ENCODE measurements around the gene DNHD1. TPM values are rescaled to one million over a fixed set of nuclear protein-coding genes. Genes with fewer than 3 reads are reported as not detected.

The DNHD1 gene
- total RNA-seq, 1 donor from 2014 or later, result 1.0 TPM

DNA sequence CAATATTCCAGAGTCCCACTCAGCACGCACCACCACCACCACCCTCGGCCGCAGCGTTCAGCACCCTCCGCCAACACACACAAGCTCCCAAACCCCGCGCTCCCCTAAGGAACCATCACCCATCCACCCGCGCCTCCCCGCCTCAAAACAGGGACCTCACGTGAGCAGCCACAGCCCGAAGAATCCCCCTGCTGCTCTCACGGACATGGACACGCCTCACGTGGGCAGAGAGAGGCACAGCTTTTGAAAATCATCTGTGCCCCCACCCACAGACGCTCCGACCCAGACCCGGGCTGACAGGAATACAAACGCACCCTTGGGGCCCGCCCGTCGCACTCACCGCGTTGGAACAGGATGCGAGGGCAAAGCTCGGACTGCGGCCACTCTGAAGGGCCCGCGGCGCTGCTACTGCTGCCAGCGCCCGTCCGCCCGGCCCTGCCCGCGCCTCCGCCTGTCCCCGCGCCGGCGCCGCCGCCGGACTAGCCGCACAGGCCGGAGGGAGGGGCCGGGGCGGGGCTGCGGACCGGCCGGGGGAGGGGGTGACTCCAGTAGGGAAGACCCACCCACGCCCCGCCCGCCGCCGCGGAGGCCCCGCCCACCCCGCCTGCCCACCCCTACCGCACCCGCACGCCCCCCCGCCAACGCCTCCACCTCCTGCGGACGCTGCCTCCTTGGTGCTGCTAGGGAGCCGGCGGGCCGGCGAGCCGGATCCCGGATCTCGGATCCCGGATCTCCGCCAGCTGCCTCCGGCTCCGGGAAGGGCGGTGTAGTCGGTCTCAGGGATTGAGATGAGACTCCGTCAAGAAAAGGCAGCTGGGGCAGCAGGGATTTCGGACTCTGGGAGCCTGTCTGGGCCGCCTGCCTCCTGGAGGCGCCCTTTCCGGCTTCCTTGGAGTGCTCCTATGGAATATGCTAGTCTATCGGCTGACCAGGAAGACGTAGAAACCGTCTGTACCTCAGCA lies 23.3 kb upstream of the DNHD1 start, which contains the start of gene TRIM3:
TSS of gene TRIM3 (minus strand) at position 491 of the 962 bp plus-strand sequence. CDS start 8,246 bp downstream, outside the sequence.
- TF ChIP-seq, protein P1, sequence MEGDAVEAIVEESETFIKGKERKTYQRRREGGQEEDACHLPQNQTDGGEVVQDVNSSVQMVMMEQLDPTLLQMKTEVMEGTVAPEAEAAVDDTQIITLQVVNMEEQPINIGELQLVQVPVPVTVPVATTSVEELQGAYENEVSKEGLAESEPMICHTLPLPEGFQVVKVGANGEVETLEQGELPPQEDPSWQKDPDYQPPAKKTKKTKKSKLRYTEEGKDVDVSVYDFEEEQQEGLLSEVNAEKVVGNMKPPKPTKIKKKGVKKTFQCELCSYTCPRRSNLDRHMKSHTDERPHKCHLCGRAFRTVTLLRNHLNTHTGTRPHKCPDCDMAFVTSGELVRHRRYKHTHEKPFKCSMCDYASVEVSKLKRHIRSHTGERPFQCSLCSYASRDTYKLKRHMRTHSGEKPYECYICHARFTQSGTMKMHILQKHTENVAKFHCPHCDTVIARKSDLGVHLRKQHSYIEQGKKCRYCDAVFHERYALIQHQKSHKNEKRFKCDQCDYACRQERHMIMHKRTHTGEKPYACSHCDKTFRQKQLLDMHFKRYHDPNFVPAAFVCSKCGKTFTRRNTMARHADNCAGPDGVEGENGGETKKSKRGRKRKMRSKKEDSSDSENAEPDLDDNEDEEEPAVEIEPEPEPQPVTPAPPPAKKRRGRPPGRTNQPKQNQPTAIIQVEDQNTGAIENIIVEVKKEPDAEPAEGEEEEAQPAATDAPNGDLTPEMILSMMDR (conservative IDR thresholded peaks at IDR 0.05; ENCODE audit: low read depth, low read length), result peak; percentile 43
- peak; percentile 13 for DNase-seq (ENCODE audit: low read depth)

GRCh38 chr11:6474413-6474792 lies 22.7 kb upstream of the DNHD1 start:
- peak overlapping the region; percentile 74 for H3K4me3 ChIP-seq (ENCODE audit: low read depth, low read length)
- TF ChIP-seq, protein P1 (conservative IDR thresholded peaks at IDR 0.05; ENCODE audit: low read depth, low read length), result no peak
- no peak for DNase-seq (ENCODE audit: low read depth)

More for the DNA sequence above, 23.3 kb upstream of the DNHD1 start, which contains the start of gene TRIM3:
- peak within 1 kb of the TSS; percentile 93 for H3K4me3 ChIP-seq (ENCODE audit: low read depth, low read length)

DNA sequence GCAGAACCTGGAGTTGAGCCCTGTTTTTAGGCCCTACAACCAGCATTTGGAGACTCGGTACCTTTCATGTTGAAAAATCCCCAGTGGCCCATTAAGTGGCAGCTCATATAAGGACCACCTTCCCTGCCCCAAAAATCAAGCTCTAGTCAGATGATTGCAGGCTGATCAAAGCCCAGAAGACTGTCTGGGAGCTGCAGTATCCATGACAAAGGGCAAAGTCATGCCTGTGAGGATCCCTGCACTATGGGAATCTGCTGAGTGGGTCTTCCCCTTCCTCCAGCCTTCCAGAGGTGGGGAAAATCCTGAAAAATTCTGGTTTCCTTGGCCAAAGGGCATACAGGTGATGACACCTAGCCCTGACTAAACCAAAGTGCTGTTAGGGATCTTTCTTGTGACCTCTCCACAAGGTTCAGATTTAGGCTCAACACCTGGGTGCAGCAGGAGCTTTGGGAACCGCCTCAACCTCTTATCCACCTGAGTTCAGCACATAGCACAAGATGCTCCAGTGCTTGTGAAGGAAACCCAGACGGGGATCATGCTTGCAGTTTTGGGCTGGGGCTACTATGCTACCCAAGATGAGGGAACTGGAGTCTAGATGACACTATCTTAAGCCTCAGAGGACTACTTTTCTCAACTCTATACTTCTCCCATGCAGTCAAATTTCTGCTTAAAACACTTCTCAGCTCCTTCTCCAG lies 22.1 kb upstream of the DNHD1 start:
- no peak overlapping the region for H3K4me3 ChIP-seq (ENCODE audit: low read depth, low read length)
- TF ChIP-seq, protein P1 (conservative IDR thresholded peaks at IDR 0.05; ENCODE audit: low read depth, low read length), result no peak
- DNase-seq (ENCODE audit: low read depth), result no peak

GRCh38 chr11:6475936-6476335 lies 21.1 kb upstream of the DNHD1 start:
- H3K4me3 ChIP-seq (ENCODE audit: low read depth, low read length), result no peak overlapping the region
- no peak for DNase-seq (ENCODE audit: low read depth)
- TF ChIP-seq, protein P1 (conservative IDR thresholded peaks at IDR 0.05; ENCODE audit: low read depth, low read length), result peak; percentile 25

- TF ChIP-seq, protein P1 (conservative IDR thresholded peaks at IDR 0.05; ENCODE audit: low read depth, low read length), result no peak
- H3K4me3 ChIP-seq (ENCODE audit: low read depth, low read length), result no peak overlapping the region
- no peak for DNase-seq (ENCODE audit: low read depth)
These were observed 20.5 kb upstream of the DNHD1 start for GRCh38 chr11:6476571-6476970.

- TF ChIP-seq, protein P1 (conservative IDR thresholded peaks at IDR 0.05; ENCODE audit: low read depth, low read length), result no peak
- peak overlapping the region; percentile 99 for H3K4me3 ChIP-seq (ENCODE audit: low read depth, low read length)
- no peak for DNase-seq (ENCODE audit: low read depth)
These were observed 16.7 kb upstream of the DNHD1 start for GRCh38 chr11:6480299-6480914.
